HCT116 (cell line): ENCODE data around the gene NCKAP5. TPM values are rescaled to one million over a fixed set of nuclear protein-coding genes. Genes with fewer than 3 reads are reported as not detected.

Experiments used
- ATAC-seq: fragments of 200-7000 bp; cut with Tn5 transposase; 2 replicates; pipeline ENCODE4 v1.9.1; 2020; ENCODE audit warnings: mild to moderate bottlenecking, moderate library complexity
- BruUV-seq: library from RNA; stranded (reverse); fragments of 400-500 nt; replicated peaks from 2 replicates; lab custom pipeline; 2021; lab: Mats Ljungman, UMichigan
- CTCF ChIA-PET: fragments of 300-600 bp; sonication (Branson Sonifier 250); formaldehyde crosslinking; loops from one replicate; lab custom pipeline; 2021; ENCODE audit warnings: antibody characterized with exemption; lab: Charles Lee
- POLR2A ChIA-PET: fragments of 300-600, 350-600 bp; sonication (Branson Sonifier 250); formaldehyde crosslinking; loops from one replicate; lab custom pipeline; 2021; ENCODE audit warnings: antibody characterized with exemption; lab: Charles Lee
- RAD21 ChIA-PET, 2 experiments: fragments of 300-600 bp; sonication (Branson Sonifier 250); formaldehyde crosslinking; loops; one replicate each; lab custom pipeline; 2023; ENCODE audit warnings: low total read pairs in 2 of 2; ENCODE audit not compliant: uncharacterized antibody in 2 of 2, unreplicated experiment in 2 of 2, low non-redundant PET in 1 of 2; lab: Charles Lee
- DNase-seq: peaks from one replicate; pipeline ENCODE4 v3.0.0-alpha.2; 2010; ENCODE audit warnings: low read depth, low spot score
- H2AFZ ChIP-seq: fragments of 200-600 bp; shearing (Covaris generic), sonication (generic); 2 replicates; pipeline ENCODE4 v1.6.1; 2017; ENCODE audit warnings: low read depth, mixed run types, mixed read lengths, antibody characterized with exemption, low read length; ENCODE audit not compliant: poor library complexity, severe bottlenecking
- H3K27ac ChIP-seq: 2 replicates; pipeline ENCODE4 v1.5.1; 2012; ENCODE audit warnings: low read depth, low read length
- H3K27me3 ChIP-seq: fragments of 200-600 bp; sonication (generic); 2 replicates; pipeline ENCODE4 v1.6.1; 2016; ENCODE audit warnings: mixed run types, low read length, mixed read lengths; ENCODE audit not compliant: insufficient read depth
- H3K36me3 ChIP-seq, 2 experiments: fragments of 200-500 bp in 1 of 2; fragments of 200-600 bp in 1 of 2; sonication (Bioruptor generic) in 1 of 2; sonication (generic) in 1 of 2; 2 replicates each; pipeline versions ENCODE4 v1.5.1 to v1.6.1; 2014 to 2016; ENCODE audit warnings: low read length in 2 of 2, inconsistent platforms in 1 of 2, mixed read lengths in 1 of 2, mixed run types in 1 of 2; ENCODE audit not compliant: insufficient read depth in 2 of 2, control insufficient read depth in 1 of 2
- H3K4me1 ChIP-seq, 2 experiments: fragments of 200-600 bp in 1 of 2; sonication (generic) in 1 of 2; 2 replicates each; pipeline versions ENCODE4 v1.5.1 to v1.6.1; 2012 to 2017; ENCODE audit warnings: low read length in 2 of 2, inconsistent platforms in 1 of 2, mild to moderate bottlenecking in 1 of 2, mixed read lengths in 1 of 2, mixed run types in 1 of 2, moderate library complexity in 1 of 2; ENCODE audit not compliant: insufficient read depth in 2 of 2, control insufficient read depth in 1 of 2
- H3K4me2 ChIP-seq: fragments of 200-600 bp; sonication (generic); 2 replicates; pipeline ENCODE4 v1.6.1; 2017; ENCODE audit warnings: mixed run types, low read length, mixed read lengths
- H3K4me3 ChIP-seq, 2 experiments: fragments of 200-600 bp in 1 of 2; sonication (generic) in 1 of 2; replicated peaks in 1 of 2; 2 replicates each; pipeline ENCODE4 v1.5.1; 2011 to 2016; ENCODE audit warnings: low read length in 2 of 2, control low read depth in 1 of 2, low read depth in 1 of 2, mild to moderate bottlenecking in 1 of 2, mixed read lengths in 1 of 2, mixed run types in 1 of 2
- H3K79me2 ChIP-seq: fragments of 200-600 bp; sonication (generic); 2 replicates; pipeline ENCODE4 v1.6.1; 2017; ENCODE audit warnings: mild to moderate bottlenecking, mixed run types, low read length, moderate library complexity, mixed read lengths; ENCODE audit not compliant: insufficient read depth
- H3K9ac ChIP-seq: fragments of 200-600 bp; sonication (generic); 2 replicates; pipeline ENCODE4 v1.6.1; 2016; ENCODE audit warnings: low read length, mixed read lengths
- H3K9me2 ChIP-seq: fragments of 200-600 bp; sonication (generic), shearing (Covaris generic); 2 replicates; pipeline ENCODE4 v1.6.1; 2017; ENCODE audit warnings: mixed run types, mild to moderate bottlenecking, moderate library complexity; ENCODE audit not compliant: insufficient read depth
- H3K9me3 ChIP-seq, 2 experiments: fragments of 200-500 bp in 1 of 2; fragments of 200-600 bp in 1 of 2; sonication (Bioruptor generic) in 1 of 2; sonication (generic) in 1 of 2; 2 replicates each; pipeline ENCODE4 v1.6.1; 2014 to 2017; ENCODE audit warnings: low read length in 2 of 2, mixed read lengths in 2 of 2, inconsistent platforms in 1 of 2, low read depth in 1 of 2, mild to moderate bottlenecking in 1 of 2, mixed run types in 1 of 2, moderate library complexity in 1 of 2; ENCODE audit not compliant: control insufficient read depth in 1 of 2, insufficient read depth in 1 of 2
- H4K20me1 ChIP-seq: fragments of 200-600 bp; sonication (generic), shearing (Covaris generic); 2 replicates; pipeline ENCODE4 v1.6.1; 2017; ENCODE audit warnings: mixed run types, mild to moderate bottlenecking, moderate library complexity; ENCODE audit not compliant: insufficient read depth
- CTCF ChIP-seq, 3 experiments: fragments of 200-600 bp in 1 of 3; sonication (generic) in 1 of 3; IDR thresholded peaks in 2 of 3; conservative IDR thresholded peaks in 1 of 3; 2 replicates each; pipeline ENCODE4 v1.5.1; 2012 to 2017; ENCODE audit warnings: low read depth in 2 of 3, low read length in 2 of 3, antibody characterized with exemption in 1 of 3, borderline replicate concordance in 1 of 3, control low read depth in 1 of 3, mild to moderate bottlenecking in 1 of 3, mixed read lengths in 1 of 3, mixed run types in 1 of 3, moderate library complexity in 1 of 3; ENCODE audit not compliant: insufficient read depth in 1 of 3
- ELF1 ChIP-seq: IDR thresholded peaks from 2 replicates; pipeline ENCODE4 v1.6.1; 2012; ENCODE audit warnings: low read depth, borderline replicate concordance
- EZH2phosphoT487 ChIP-seq: fragments of 200-600 bp; IDR thresholded peaks from 2 replicates; pipeline ENCODE4 v1.6.1; 2018; ENCODE audit warnings: antibody characterized with exemption, borderline replicate concordance
- FOSL1 ChIP-seq: IDR thresholded peaks from 2 replicates; pipeline ENCODE4 v1.6.1; 2012; ENCODE audit warnings: low read depth
- JUND ChIP-seq: IDR thresholded peaks from 2 replicates; pipeline ENCODE4 v1.6.1; 2012
- POLR2A ChIP-seq: IDR thresholded peaks from 2 replicates; pipeline ENCODE4 v1.7.0; 2011; ENCODE audit warnings: borderline replicate concordance; ENCODE audit not compliant: insufficient read depth, insufficient read length; ENCODE audit errors: extremely low read depth
- RAD21 ChIP-seq: IDR thresholded peaks from 2 replicates; pipeline ENCODE4 v1.6.1; 2012; ENCODE audit warnings: low read depth, mild to moderate bottlenecking
- SIN3A ChIP-seq: IDR thresholded peaks from 2 replicates; pipeline ENCODE4 v1.6.1; 2012; ENCODE audit warnings: low read depth
- SRF ChIP-seq: IDR thresholded peaks from 2 replicates; pipeline ENCODE4 v1.6.1; 2012; ENCODE audit warnings: low read depth
- YY1 ChIP-seq: IDR thresholded peaks from 2 replicates; pipeline ENCODE4 v1.6.1; 2011; ENCODE audit warnings: low read length, low read depth, moderate library complexity, mild to moderate bottlenecking; ENCODE audit not compliant: insufficient replicate concordance; ENCODE audit errors: extremely low read depth
- ZFX ChIP-seq: fragments of 450-650 bp; IDR thresholded peaks from 2 replicates; pipeline ENCODE4 v1.6.1; 2017
- ZNF274 ChIP-seq: fragments of 200-500 bp; sonication (Bioruptor generic); IDR thresholded peaks from 2 replicates; pipeline ENCODE4 v1.6.1; 2014; ENCODE audit warnings: mild to moderate bottlenecking, low read depth, low read length, inconsistent platforms
- intact Hi-C: fragments of 100-400 bp; cut with micrococcal nuclease; formaldehyde crosslinking; loops from 2 replicates; pipeline ENCODE4 v1.10.0; 2022
- total RNA-seq: library from RNA; stranded (reverse); gene quantifications from one replicate; pipeline ENCODE4 v1.2.1, GENCODE V29; 2021; ENCODE audit not compliant: unreplicated experiment
- TF ChIP-seq, protein P1 (sequence below): IDR thresholded peaks from 2 replicates; pipeline ENCODE4 v1.6.1; 2012; ENCODE audit warnings: low read depth
- TF ChIP-seq, protein P2 (sequence below): IDR thresholded peaks from 2 replicates; pipeline ENCODE4 v1.6.1; 2012

The NCKAP5 gene
- total RNA-seq, 1 experiment from 2014 or later, result 0.30 TPM

GRCh38 chr2:133148187-133148586, 420.1 kb downstream of the NCKAP5 start:
- H3K27ac ChIP-seq, result no peak overlapping the region
- no peaks in the 10 kb centered on the region; a peak in 1 of 4 replicates for H3K9me3 ChIP-seq
- TF ChIP-seq ZNF274 (no peak), SRF (no peak), POLR2A (no peak), JUND (no peak), ELF1 (no peak), RAD21 (no peak)
- TF ChIP-seq, protein P1, sequence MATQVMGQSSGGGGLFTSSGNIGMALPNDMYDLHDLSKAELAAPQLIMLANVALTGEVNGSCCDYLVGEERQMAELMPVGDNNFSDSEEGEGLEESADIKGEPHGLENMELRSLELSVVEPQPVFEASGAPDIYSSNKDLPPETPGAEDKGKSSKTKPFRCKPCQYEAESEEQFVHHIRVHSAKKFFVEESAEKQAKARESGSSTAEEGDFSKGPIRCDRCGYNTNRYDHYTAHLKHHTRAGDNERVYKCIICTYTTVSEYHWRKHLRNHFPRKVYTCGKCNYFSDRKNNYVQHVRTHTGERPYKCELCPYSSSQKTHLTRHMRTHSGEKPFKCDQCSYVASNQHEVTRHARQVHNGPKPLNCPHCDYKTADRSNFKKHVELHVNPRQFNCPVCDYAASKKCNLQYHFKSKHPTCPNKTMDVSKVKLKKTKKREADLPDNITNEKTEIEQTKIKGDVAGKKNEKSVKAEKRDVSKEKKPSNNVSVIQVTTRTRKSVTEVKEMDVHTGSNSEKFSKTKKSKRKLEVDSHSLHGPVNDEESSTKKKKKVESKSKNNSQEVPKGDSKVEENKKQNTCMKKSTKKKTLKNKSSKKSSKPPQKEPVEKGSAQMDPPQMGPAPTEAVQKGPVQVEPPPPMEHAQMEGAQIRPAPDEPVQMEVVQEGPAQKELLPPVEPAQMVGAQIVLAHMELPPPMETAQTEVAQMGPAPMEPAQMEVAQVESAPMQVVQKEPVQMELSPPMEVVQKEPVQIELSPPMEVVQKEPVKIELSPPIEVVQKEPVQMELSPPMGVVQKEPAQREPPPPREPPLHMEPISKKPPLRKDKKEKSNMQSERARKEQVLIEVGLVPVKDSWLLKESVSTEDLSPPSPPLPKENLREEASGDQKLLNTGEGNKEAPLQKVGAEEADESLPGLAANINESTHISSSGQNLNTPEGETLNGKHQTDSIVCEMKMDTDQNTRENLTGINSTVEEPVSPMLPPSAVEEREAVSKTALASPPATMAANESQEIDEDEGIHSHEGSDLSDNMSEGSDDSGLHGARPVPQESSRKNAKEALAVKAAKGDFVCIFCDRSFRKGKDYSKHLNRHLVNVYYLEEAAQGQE, result no peak
- TF ChIP-seq, all 23 proteins: peak for 0
- H3K4me3 ChIP-seq, result no peak overlapping the region
- H3K36me3 ChIP-seq, result no peaks in the 10 kb centered on the region
- no peaks in the 10 kb centered on the region for H3K79me2 ChIP-seq
- H4K20me1 ChIP-seq, result no peaks in the 10 kb centered on the region
- no peak overlapping the region for H2AFZ ChIP-seq
- DNase-seq (no peak), ATAC-seq (no peak)
- no peaks in the 10 kb centered on the region for H3K27me3 ChIP-seq
- H3K4me2 ChIP-seq, result no peak overlapping the region
- ChIA-PET RAD21 (no interaction called here), POLR2A (no interaction called here), CTCF (no interaction called here)
- intact Hi-C loops, result no loop called here
- no peaks in the 10 kb centered on the region for H3K4me1 ChIP-seq
- H3K9ac ChIP-seq, result no peak overlapping the region
- H3K9me2 ChIP-seq, result no peaks in the 10 kb centered on the region
- no TSS peak for BruUV-seq

GRCh38 chr2:133146893-133147292, 421.4 kb downstream of the NCKAP5 start:
- Histone ChIP-seq H3K27ac (no peak overlapping the region), H3K79me2 (no peaks in the 10 kb centered on the region), H3K36me3 (no peaks in the 10 kb centered on the region), H4K20me1 (no peaks in the 10 kb centered on the region), H3K27me3 (no peaks in the 10 kb centered on the region), H3K9ac (no peak overlapping the region), H2AFZ (no peak overlapping the region), H3K9me2 (no peaks in the 10 kb centered on the region), H3K4me3 (no peak overlapping the region), H3K4me2 (no peak overlapping the region), H3K4me1 (no peaks in the 10 kb centered on the region), H3K9me3 (no peaks in the 10 kb centered on the region)
- POLR2A ChIA-PET, result no interaction called here
- no peak for DNase-seq
- RAD21 ChIA-PET, result no interaction called here
- CTCF ChIA-PET, result interaction anchor here (1.0 kb wide), 1 partner anchor 600 kb away, joined by 3 read pairs; no protein-coding TSS in a partner anchor
- intact Hi-C loops, result no loop called here
- BruUV-seq, result no TSS peak
- no peak for ATAC-seq
- no peak for TF ChIP-seq SIN3A
- TF ChIP-seq RAD21, result no peak
- no peak for TF ChIP-seq JUND
- TF ChIP-seq, protein P2, sequence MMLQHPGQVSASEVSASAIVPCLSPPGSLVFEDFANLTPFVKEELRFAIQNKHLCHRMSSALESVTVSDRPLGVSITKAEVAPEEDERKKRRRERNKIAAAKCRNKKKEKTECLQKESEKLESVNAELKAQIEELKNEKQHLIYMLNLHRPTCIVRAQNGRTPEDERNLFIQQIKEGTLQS, result no peak
- TF ChIP-seq EZH2phosphoT487, result no peak
- no peak for TF ChIP-seq CTCF (IDR thresholded peaks at IDR 0.05 in 2 of 3, conservative IDR thresholded peaks at IDR 0.05 in 1 of 3; ENCODE audit: borderline replicate concordance in 1 of 3, insufficient read depth in 1 of 3, low read depth in 2 of 3, low read length in 2 of 3)
- no peak for TF ChIP-seq ZNF274
- no peak for TF ChIP-seq YY1
- no peak for TF ChIP-seq ELF1
- no peak for TF ChIP-seq ZFX
- no peak for TF ChIP-seq FOSL1
